Measurements from ENCODE around the gene TSEN2.

GRCh38 chr3:12443781-12444522 lies 40.3 kb upstream of the TSEN2 start:
- TF ChIP-seq POLR2A (IDR thresholded peaks at IDR 0.05) (no peak), CTCF (IDR thresholded peaks at IDR 0.05) (no peak)
